Measurements from ENCODE around the gene SORT1. TPM values are rescaled to one million over a fixed set of nuclear protein-coding genes. Genes with fewer than 3 reads are reported as not detected.

SORT1 gene
- polyA plus RNA-seq, 1 donor from 2014 or later: 33.3 TPM

DNA sequence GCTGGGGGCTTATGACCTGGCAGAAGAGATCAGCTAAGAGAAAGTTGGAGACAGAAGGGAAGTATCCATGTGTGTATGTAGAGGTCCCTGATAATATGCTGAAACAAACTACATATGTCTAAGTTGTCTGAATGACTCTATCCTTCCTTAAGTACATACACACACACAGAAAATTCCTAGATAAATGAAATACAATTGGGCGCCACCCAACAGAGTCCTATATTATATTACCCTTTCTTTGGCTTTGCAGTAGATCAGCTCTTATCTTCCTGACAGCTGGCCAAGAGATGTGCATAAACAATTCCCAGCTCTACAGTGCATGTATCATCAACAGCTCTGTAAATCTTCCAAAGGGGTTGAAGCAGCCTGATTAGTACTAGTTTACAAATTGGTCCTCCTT, 40.1 kb downstream of the SORT1 start:
- no peak for TF ChIP-seq EZH2 (IDR thresholded peaks at IDR 0.05; ENCODE audit: borderline replicate concordance, insufficient read depth, low read length, poor library complexity, severe bottlenecking)
- TF ChIP-seq MXI1 (conservative IDR thresholded peaks at IDR 0.05; ENCODE audit: poor library complexity, severe bottlenecking): no peak
- TF ChIP-seq EP300 (conservative IDR thresholded peaks at IDR 0.05; ENCODE audit: poor library complexity, severe bottlenecking): no peak
- H3K27ac ChIP-seq (ENCODE audit: low read length): no peak overlapping the region
- no peaks in the 10 kb centered on the region for H3K36me3 ChIP-seq (ENCODE audit: insufficient read depth, low read length)
- no peak overlapping the region for H3K4me2 ChIP-seq (ENCODE audit: low read length)
- H3K9me2 ChIP-seq (ENCODE audit: insufficient read depth, low read length): no peaks in the 10 kb centered on the region
- no peaks in the 10 kb centered on the region for H3K79me2 ChIP-seq (replicated peaks; ENCODE audit: insufficient read depth, low read length)
- H3F3A ChIP-seq (ENCODE audit: insufficient read depth, low read length, poor library complexity, severe bottlenecking): no peaks in the 10 kb centered on the region
- H3K4me3 ChIP-seq (ENCODE audit: low read length): no peak overlapping the region
- no peak overlapping the region for H2AFZ ChIP-seq (ENCODE audit: low read depth, low read length)
- no peaks in the 10 kb centered on the region for H3K27me3 ChIP-seq (ENCODE audit: insufficient read depth, low read depth, low read length)
- H3K9ac ChIP-seq (ENCODE audit: low read length): no peak overlapping the region
- H3K9me3 ChIP-seq (ENCODE audit: low read length): no peaks in the 10 kb centered on the region
- H4K20me1 ChIP-seq (ENCODE audit: insufficient read depth): no peaks in the 10 kb centered on the region

DNA sequence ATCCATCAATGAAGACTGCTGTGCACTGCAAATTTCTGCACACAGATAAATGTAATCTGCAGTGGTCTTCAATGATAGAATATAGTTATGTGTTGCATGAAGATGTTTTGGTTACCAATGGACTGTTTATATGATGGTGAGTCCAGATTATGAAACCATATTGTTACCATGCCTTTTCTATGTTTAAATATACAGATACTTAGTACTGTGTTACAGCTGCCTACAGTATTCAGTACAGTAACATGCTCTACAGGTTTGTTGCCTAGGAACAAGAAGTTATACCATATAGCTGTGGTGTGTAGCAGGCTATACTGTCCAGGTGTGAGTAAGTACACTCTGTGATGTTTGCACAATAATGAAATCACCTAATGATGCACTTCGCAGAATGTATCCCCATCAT, 40.8 kb downstream of the SORT1 start:
- Histone ChIP-seq H3K9ac (ENCODE audit: low read length) (no peak overlapping the region), H2AFZ (ENCODE audit: low read depth, low read length) (no peak overlapping the region), H3K27me3 (ENCODE audit: insufficient read depth, low read depth, low read length) (no peaks in the 10 kb centered on the region), H3K79me2 (replicated peaks; ENCODE audit: insufficient read depth, low read length) (no peaks in the 10 kb centered on the region), H3F3A (ENCODE audit: insufficient read depth, low read length, poor library complexity, severe bottlenecking) (no peaks in the 10 kb centered on the region), H3K9me2 (ENCODE audit: insufficient read depth, low read length) (no peaks in the 10 kb centered on the region), H3K4me2 (ENCODE audit: low read length) (no peak overlapping the region), H4K20me1 (ENCODE audit: insufficient read depth) (no peaks in the 10 kb centered on the region), H3K4me3 (ENCODE audit: low read length) (no peak overlapping the region), H3K36me3 (ENCODE audit: insufficient read depth, low read length) (no peaks in the 10 kb centered on the region), H3K9me3 (ENCODE audit: low read length) (no peaks in the 10 kb centered on the region), H3K27ac (ENCODE audit: low read length) (no peak overlapping the region)
- TF ChIP-seq POLR2AphosphoS5 (IDR thresholded peaks at IDR 0.05) (no peak), RAD21 (conservative IDR thresholded peaks at IDR 0.05) (no peak), SMC3 (conservative IDR thresholded peaks at IDR 0.05; ENCODE audit: poor library complexity) (no peak), EZH2 (IDR thresholded peaks at IDR 0.05; ENCODE audit: borderline replicate concordance, insufficient read depth, low read length, poor library complexity, severe bottlenecking) (no peak), MXI1 (conservative IDR thresholded peaks at IDR 0.05; ENCODE audit: poor library complexity, severe bottlenecking) (no peak), EP300 (conservative IDR thresholded peaks at IDR 0.05; ENCODE audit: poor library complexity, severe bottlenecking) (no peak), TAF1 (IDR thresholded peaks at IDR 0.05; ENCODE audit: low read depth) (no peak)
- TF ChIP-seq, protein P1, sequence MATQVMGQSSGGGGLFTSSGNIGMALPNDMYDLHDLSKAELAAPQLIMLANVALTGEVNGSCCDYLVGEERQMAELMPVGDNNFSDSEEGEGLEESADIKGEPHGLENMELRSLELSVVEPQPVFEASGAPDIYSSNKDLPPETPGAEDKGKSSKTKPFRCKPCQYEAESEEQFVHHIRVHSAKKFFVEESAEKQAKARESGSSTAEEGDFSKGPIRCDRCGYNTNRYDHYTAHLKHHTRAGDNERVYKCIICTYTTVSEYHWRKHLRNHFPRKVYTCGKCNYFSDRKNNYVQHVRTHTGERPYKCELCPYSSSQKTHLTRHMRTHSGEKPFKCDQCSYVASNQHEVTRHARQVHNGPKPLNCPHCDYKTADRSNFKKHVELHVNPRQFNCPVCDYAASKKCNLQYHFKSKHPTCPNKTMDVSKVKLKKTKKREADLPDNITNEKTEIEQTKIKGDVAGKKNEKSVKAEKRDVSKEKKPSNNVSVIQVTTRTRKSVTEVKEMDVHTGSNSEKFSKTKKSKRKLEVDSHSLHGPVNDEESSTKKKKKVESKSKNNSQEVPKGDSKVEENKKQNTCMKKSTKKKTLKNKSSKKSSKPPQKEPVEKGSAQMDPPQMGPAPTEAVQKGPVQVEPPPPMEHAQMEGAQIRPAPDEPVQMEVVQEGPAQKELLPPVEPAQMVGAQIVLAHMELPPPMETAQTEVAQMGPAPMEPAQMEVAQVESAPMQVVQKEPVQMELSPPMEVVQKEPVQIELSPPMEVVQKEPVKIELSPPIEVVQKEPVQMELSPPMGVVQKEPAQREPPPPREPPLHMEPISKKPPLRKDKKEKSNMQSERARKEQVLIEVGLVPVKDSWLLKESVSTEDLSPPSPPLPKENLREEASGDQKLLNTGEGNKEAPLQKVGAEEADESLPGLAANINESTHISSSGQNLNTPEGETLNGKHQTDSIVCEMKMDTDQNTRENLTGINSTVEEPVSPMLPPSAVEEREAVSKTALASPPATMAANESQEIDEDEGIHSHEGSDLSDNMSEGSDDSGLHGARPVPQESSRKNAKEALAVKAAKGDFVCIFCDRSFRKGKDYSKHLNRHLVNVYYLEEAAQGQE (IDR thresholded peaks at IDR 0.05; ENCODE audit: borderline replicate concordance): no peak
- TF ChIP-seq, protein P2, sequence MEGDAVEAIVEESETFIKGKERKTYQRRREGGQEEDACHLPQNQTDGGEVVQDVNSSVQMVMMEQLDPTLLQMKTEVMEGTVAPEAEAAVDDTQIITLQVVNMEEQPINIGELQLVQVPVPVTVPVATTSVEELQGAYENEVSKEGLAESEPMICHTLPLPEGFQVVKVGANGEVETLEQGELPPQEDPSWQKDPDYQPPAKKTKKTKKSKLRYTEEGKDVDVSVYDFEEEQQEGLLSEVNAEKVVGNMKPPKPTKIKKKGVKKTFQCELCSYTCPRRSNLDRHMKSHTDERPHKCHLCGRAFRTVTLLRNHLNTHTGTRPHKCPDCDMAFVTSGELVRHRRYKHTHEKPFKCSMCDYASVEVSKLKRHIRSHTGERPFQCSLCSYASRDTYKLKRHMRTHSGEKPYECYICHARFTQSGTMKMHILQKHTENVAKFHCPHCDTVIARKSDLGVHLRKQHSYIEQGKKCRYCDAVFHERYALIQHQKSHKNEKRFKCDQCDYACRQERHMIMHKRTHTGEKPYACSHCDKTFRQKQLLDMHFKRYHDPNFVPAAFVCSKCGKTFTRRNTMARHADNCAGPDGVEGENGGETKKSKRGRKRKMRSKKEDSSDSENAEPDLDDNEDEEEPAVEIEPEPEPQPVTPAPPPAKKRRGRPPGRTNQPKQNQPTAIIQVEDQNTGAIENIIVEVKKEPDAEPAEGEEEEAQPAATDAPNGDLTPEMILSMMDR (IDR thresholded peaks at IDR 0.05; ENCODE audit: poor library complexity, severe bottlenecking): no peak
